ENCODE results near the gene LRP5. TPM values are rescaled to one million over a fixed set of nuclear protein-coding genes. Genes with fewer than 3 reads are reported as not detected.

Gene LRP5
- total RNA-seq, 4 donors from 2014 or later = 22.3 to 43.2 (median 33.8) TPM

DNA sequence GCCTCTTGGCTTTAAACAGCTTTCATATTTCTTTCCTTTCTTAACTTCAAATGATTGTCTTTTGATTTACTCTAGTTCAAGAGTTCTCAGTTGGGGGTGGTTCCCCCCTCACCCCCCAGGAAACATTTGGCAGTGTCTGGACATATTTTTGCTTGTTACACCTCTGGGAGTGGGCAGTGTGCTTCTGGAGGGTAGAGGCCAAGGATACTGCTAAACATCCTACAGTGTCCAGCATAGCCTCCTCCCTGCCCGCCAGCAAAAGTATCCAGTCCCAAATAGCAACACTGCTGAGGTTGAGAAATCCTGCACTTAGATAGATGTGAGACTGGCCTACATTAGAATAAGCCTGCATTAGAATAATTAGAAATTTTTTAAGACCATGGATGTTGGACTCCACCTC lies 151.3 kb downstream of the LRP5 start:
- 64 to 80% methylated on average over 1 of the region's 1 CpG for WGBS, 2 donors
- Histone ChIP-seq H3K9me3 (no peaks in the 10 kb centered on the region), H3K27me3 (no peaks in the 10 kb centered on the region), H3K4me1 (peaks cover 0 to 75% (median 53%) of the 10 kb centered on the region in 4 donors), H3K36me3 (no peaks in the 10 kb centered on the region), H3K4me3 (no peak overlapping the region), H3K27ac (no peak overlapping the region)
- no peak for TF ChIP-seq EP300 (IDR thresholded peaks at IDR 0.05)
- TF ChIP-seq, protein P1, sequence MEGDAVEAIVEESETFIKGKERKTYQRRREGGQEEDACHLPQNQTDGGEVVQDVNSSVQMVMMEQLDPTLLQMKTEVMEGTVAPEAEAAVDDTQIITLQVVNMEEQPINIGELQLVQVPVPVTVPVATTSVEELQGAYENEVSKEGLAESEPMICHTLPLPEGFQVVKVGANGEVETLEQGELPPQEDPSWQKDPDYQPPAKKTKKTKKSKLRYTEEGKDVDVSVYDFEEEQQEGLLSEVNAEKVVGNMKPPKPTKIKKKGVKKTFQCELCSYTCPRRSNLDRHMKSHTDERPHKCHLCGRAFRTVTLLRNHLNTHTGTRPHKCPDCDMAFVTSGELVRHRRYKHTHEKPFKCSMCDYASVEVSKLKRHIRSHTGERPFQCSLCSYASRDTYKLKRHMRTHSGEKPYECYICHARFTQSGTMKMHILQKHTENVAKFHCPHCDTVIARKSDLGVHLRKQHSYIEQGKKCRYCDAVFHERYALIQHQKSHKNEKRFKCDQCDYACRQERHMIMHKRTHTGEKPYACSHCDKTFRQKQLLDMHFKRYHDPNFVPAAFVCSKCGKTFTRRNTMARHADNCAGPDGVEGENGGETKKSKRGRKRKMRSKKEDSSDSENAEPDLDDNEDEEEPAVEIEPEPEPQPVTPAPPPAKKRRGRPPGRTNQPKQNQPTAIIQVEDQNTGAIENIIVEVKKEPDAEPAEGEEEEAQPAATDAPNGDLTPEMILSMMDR (IDR thresholded peaks at IDR 0.05) = no peak
- TF ChIP-seq POLR2A (IDR thresholded peaks at IDR 0.05) = no peak
- no peak for DNase-seq (ENCODE audit: low spot score in 2 of 2)

DNA sequence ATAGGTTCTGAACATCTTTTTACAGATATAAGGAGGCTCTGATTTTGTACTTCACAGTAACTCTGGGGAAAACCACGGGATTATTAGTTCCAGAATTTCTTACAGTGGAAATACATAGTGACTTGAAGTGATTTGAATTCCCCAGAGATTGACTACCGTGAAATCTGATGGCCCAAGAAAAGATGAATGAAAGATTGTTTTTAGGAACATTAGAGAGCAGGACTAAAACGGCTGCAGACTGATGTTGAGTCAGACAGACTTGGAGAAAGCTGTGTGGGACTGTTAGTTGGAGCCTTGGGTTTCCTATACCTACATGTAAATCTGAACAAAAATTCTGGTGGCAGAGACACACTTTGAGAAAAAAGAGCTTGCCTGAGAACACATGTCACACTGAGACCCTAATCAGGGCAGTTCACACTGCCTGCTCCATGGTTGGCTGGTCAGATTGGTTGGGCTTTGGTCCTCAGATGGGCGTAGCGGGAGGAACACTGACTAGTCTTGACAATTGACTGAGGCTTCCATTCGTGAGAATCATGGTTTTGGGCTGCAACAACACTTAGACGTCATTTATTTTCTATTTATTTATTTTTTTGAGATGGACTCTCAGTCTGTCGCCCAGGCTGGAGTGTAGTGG lies 154.9 kb downstream of the LRP5 start:
- 62 to 63% methylated on average over 8 of the region's 8 CpGs for WGBS, 2 donors
- no peaks in the 10 kb centered on the region for H3K9me3 ChIP-seq
- TF ChIP-seq, protein P1 (IDR thresholded peaks at IDR 0.05) = no peak
- TF ChIP-seq POLR2A (IDR thresholded peaks at IDR 0.05) (no peak), EP300 (IDR thresholded peaks at IDR 0.05) (no peak)
- H3K27me3 ChIP-seq = no peaks in the 10 kb centered on the region
- H3K27ac ChIP-seq = no peak overlapping the region
- H3K36me3 ChIP-seq = no peaks in the 10 kb centered on the region
- peaks cover 0 to 93% (median 76%) of the 10 kb centered on the region in 4 donors for H3K4me1 ChIP-seq
- H3K4me3 ChIP-seq = no peak overlapping the region
- no peak for DNase-seq (ENCODE audit: low spot score in 2 of 2)

DNA sequence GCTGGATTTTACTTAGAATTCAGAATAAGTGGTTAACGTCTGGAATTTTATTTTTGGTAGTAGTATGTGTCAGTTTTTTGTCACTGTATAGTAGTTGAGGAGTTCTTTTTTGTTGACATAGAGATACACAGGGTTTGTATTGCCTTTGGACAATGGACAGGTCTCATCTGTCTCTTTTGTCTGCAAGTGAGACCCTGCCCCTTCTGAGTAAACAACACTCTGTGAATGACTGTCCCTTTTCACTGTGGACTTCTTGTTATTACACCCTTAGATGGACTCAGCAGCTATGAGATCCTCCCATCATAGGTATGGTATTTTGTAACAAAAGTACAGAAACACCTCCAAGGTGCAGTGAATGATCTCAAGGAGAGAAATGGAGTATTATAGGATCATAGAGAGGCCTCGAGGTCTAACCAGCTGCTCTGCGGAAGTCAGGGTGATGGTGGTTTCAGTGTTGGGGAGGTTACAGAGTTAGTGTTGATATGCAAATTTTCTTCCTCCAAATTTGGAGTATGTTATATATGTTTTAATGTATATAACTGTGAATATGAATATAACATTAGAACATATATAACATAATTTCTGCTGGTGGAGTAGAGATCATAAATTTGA lies 155.9 kb downstream of the LRP5 start:
- Histone ChIP-seq H3K27me3 (no peaks in the 10 kb centered on the region), H3K9me3 (no peaks in the 10 kb centered on the region), H3K4me1 (peaks cover 0 to 92% (median 69%) of the 10 kb centered on the region in 4 donors), H3K27ac (no peak overlapping the region), H3K4me3 (no peak overlapping the region), H3K36me3 (no peaks in the 10 kb centered on the region)
- no peak for DNase-seq (ENCODE audit: low spot score in 2 of 2)
- TF ChIP-seq EP300 (IDR thresholded peaks at IDR 0.05) = no peak
- TF ChIP-seq POLR2A (IDR thresholded peaks at IDR 0.05) = no peak
- TF ChIP-seq, protein P1 (IDR thresholded peaks at IDR 0.05) = no peak
- 45 to 63% methylated on average over 3 of the region's 3 CpGs for WGBS, 2 donors

DNA sequence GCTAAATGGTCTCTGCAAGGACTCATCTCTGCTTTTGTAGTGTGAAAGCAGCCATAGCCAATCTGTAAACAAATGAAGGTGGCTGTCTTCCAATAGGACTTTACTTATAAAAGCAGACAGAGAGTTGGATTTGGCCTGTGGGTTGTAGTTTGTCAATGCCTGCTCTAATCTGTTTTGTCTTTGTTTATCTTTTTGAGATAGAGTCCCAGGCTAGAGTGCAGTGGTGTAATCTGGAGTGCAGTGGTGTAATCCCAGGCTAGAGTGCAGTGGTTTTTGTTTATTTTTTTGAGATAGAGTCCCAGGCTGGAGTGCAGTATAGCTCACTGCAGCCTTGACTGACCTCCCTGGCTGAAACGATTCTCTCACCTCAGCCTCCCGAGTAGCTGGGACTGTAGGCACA lies 156.7 kb downstream of the LRP5 start:
- H3K9me3 ChIP-seq = no peaks in the 10 kb centered on the region
- H3K4me1 ChIP-seq = peaks cover 0 to 92% (median 66%) of the 10 kb centered on the region in 4 donors
- WGBS, 2 donors = 45 to 51% methylated on average over 2 of the region's 2 CpGs
- H3K27ac ChIP-seq = no peak overlapping the region
- H3K4me3 ChIP-seq = no peak overlapping the region
- TF ChIP-seq EP300 (IDR thresholded peaks at IDR 0.05) (no peak), POLR2A (IDR thresholded peaks at IDR 0.05) (no peak)
- TF ChIP-seq, protein P1 (IDR thresholded peaks at IDR 0.05) = no peak
- no peaks in the 10 kb centered on the region for H3K36me3 ChIP-seq
- no peak for DNase-seq (ENCODE audit: low spot score in 2 of 2)
- H3K27me3 ChIP-seq = no peaks in the 10 kb centered on the region

DNA sequence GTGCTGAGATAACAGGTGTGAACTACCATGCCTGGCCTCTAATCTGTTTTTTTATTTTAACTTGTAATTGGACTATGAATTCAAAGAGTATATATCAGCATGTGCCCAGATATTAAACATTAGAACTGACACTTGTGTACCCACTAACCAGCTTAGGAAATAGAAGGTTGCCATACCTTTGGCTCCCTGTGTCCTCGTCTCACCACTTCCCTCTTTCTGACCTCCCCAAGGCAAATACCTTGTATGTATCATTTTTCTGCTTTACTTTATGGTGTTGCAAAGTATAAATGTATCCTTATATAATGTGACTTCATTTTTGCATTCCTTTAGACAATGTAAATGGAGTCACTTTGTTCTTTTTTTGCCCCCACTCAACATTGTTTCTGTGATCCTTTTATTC lies 157.3 kb downstream of the LRP5 start:
- no peaks in the 10 kb centered on the region for H3K27me3 ChIP-seq
- TF ChIP-seq POLR2A (IDR thresholded peaks at IDR 0.05) = no peak
- TF ChIP-seq EP300 (IDR thresholded peaks at IDR 0.05) = no peak
- TF ChIP-seq, protein P1 (IDR thresholded peaks at IDR 0.05) = no peak
- peaks cover 0 to 91% (median 64%) of the 10 kb centered on the region in 4 donors for H3K4me1 ChIP-seq
- 42 to 77% methylated on average over 1 of the region's 1 CpG for WGBS, 2 donors
- no peaks in the 10 kb centered on the region for H3K36me3 ChIP-seq
- DNase-seq (ENCODE audit: low spot score in 2 of 2) = no peak
- no peaks in the 10 kb centered on the region for H3K9me3 ChIP-seq
- no peak overlapping the region for H3K4me3 ChIP-seq
- H3K27ac ChIP-seq = no peak overlapping the region
